NCI-H345 treated with DMSO at 0.1 percent for 48 hours (cell line): ENCODE results near the gene MMEL1.

Source experiments
- DNase-seq: peaks from one replicate; lab custom pipeline; 2025; ENCODE audit not compliant: unreplicated experiment; lab: John Stamatoyannopoulos, UW

Gene MMEL1

GRCh38 chr1:2544875-2545640, 87.8 kb downstream of the MMEL1 start:
- no peak for DNase-seq

GRCh38 chr1:2544093-2544874, 88.5 kb downstream of the MMEL1 start:
- DNase-seq: no peak

- DNase-seq: no peak
Measured at GRCh38 chr1:2543543-2544092, 89.2 kb downstream of the MMEL1 start.

GRCh38 chr1:2542246-2542915, 90.4 kb downstream of the MMEL1 start:
- no peak for DNase-seq

GRCh38 chr1:2541619-2542245, 91.1 kb downstream of the MMEL1 start:
- peak; percentile 58 for DNase-seq

- DNase-seq: no peak
Measured at GRCh38 chr1:2540816-2541492, 91.9 kb downstream of the MMEL1 start.
